ENCODE results near the gene MARCHF10. TPM values are rescaled to one million over a fixed set of nuclear protein-coding genes. Genes with fewer than 3 reads are reported as not detected.

The MARCHF10 gene
- total RNA-seq, 2 donors from 2014 or later: under 0.01 TPM; not detected in 1

DNA sequence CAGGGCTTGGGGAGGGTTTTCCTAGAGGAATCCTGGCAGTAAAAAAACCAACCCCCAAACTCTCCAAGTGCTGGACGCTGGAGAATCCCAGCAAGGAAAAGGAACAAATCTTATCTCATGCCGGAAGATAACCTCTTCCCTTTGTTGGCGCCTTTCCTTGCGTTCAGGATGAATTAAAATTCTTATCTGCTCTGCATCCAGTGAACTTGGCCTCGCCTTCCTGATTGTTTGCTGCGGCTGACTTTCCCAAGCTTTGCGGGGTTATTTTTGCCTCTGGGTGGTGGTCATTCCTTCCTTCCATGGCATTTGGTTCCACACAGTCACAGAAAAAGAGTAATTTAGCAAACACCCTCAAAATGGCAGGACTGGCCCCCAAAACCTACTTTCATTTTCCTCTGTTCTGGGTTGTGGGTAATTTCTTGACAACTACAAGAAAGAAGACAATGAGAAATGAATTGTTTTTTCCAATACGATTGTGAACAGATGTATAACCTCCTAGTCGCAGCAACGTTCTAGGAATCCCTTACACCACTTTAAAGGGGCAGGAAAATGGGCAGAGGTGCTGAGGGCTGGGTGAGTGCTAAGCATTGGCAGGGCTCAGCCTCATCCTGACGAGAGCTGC lies 102.8 kb downstream of the MARCHF10 start:
- Histone ChIP-seq H3K4me1 (peaks cover 29% of the 10 kb centered on the region), H3K27me3 (no peaks in the 10 kb centered on the region), H3K4me3 (no peak overlapping the region), H3K9me3 (no peaks in the 10 kb centered on the region), H3K27ac (peak overlapping the region in 3 of 4 donors; percentile 9 to 61 (median 57)), H3K36me3 (replicated peaks in 1 of 2; ENCODE audit: insufficient read depth in 1 of 2, low read depth in 2 of 2) (no peaks in the 10 kb centered on the region)
- TF ChIP-seq POLR2A (IDR thresholded peaks at IDR 0.05): no peak
- TF ChIP-seq, protein P1, sequence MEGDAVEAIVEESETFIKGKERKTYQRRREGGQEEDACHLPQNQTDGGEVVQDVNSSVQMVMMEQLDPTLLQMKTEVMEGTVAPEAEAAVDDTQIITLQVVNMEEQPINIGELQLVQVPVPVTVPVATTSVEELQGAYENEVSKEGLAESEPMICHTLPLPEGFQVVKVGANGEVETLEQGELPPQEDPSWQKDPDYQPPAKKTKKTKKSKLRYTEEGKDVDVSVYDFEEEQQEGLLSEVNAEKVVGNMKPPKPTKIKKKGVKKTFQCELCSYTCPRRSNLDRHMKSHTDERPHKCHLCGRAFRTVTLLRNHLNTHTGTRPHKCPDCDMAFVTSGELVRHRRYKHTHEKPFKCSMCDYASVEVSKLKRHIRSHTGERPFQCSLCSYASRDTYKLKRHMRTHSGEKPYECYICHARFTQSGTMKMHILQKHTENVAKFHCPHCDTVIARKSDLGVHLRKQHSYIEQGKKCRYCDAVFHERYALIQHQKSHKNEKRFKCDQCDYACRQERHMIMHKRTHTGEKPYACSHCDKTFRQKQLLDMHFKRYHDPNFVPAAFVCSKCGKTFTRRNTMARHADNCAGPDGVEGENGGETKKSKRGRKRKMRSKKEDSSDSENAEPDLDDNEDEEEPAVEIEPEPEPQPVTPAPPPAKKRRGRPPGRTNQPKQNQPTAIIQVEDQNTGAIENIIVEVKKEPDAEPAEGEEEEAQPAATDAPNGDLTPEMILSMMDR (IDR thresholded peaks at IDR 0.05): no peak
- intact Hi-C loops (cut with DNase I): loop anchor here (10.0 kb wide), 1 partner anchor 700 kb away; no protein-coding TSS in a partner anchor
- no peak for DNase-seq
- WGBS, 2 donors: 12 to 20% methylated on average over 11 of the region's 11 CpGs
- ATAC-seq: peak; percentile 2

DNA sequence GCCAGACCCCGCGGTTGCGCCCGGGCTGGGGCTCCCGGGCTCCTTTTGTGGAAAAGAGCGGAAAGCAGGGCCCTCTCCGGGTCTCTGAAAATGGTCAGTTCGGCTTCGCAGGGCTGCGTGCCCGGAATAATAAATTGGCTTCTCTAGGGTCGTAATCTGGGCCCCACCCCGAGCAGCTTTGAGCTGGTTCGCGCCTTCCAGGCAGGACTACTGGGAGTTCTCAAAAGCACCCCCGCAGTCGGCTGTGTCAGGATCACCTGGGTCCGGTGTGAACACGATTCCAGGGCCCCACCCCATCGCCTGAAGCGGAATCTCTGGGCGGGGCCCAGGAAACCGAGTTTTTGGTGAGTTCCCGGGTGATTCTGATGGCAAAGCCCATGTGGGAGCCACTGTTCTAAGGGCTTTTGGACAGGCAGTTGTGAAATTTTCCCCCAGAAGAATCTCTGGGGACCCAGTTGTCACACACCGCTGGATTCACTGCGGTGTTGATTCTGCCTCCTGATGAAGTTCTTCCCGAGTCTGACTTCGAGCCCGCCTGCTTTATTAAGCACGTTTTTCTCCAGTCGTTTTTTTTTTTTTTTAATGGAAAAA lies 103.6 kb downstream of the MARCHF10 start:
- no peaks in the 10 kb centered on the region for H3K27me3 ChIP-seq
- peak; percentile 22 for ATAC-seq
- H3K27ac ChIP-seq: peak overlapping the region in 3 of 4 donors; percentile 57 to 71 (median 61)
- 7 to 14% methylated on average over 15 to 27 of the region's 31 CpGs for WGBS, 2 donors
- peaks cover 29% of the 10 kb centered on the region for H3K4me1 ChIP-seq
- H3K4me3 ChIP-seq: peak overlapping the region; percentile 37 to 40
- DNase-seq: peak; percentile 38 to 49 (median 40)
- no peaks in the 10 kb centered on the region for H3K9me3 ChIP-seq
- TF ChIP-seq, protein P1 (IDR thresholded peaks at IDR 0.05): no peak
- TF ChIP-seq POLR2A (IDR thresholded peaks at IDR 0.05): peak in 1 of 3 donors; percentile 36
- no peaks in the 10 kb centered on the region for H3K36me3 ChIP-seq (replicated peaks in 1 of 2; ENCODE audit: insufficient read depth in 1 of 2, low read depth in 2 of 2)
- intact Hi-C loops (cut with DNase I): loop anchor here (5.0 to 10.0 kb wide), 2 partner anchors 258 to 700 kb away; no protein-coding TSS in a partner anchor

DNA sequence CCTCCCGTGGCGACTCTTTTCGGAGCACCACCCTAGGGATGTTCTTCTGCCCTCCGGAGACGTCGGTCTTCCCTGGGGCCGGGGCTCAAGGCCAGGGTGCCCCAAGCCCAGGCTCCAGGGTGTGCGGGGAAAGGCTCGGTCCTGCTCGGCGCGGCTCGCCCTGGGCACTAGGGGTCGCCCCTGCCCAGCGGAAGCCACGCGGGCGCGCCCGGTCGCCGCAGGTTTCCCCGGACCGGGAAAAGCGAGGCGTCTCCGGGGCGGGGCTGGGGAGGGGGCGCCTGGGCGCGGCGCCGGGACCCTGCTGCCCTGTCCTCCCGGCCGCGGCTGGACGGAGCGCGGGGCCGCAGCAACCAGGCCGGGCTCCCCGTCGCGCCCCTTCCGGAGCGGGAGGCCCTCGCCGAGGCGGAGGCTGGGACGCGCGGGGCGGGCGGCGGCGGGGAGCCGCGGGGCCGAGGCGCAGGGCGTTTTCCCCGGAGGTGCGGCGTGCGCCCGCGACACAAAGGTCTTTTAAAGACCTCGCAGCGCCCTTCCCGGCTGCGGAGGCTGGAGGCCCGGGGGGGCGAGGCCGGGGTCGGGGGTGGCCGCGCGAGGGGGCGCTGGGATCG lies 104.2 kb downstream of the MARCHF10 start:
- no peaks in the 10 kb centered on the region for H3K9me3 ChIP-seq
- DNase-seq (peak; percentile 69 to 80 (median 74)), ATAC-seq (peak; percentile 85)
- H3K36me3 ChIP-seq (replicated peaks in 1 of 2; ENCODE audit: insufficient read depth in 1 of 2, low read depth in 2 of 2): no peaks in the 10 kb centered on the region
- H3K4me1 ChIP-seq: peaks cover 29% of the 10 kb centered on the region
- intact Hi-C loops (cut with DNase I): loop anchor here (5.0 to 10.0 kb wide), 2 partner anchors 258 to 701 kb away; no protein-coding TSS in a partner anchor
- H3K27me3 ChIP-seq: no peaks in the 10 kb centered on the region
- peak overlapping the region in 3 of 4 donors; percentile 57 to 71 (median 61) for H3K27ac ChIP-seq
- H3K4me3 ChIP-seq: peak overlapping the region; percentile 37 to 40
- WGBS, 2 donors: 0% methylated on average over 72 of the region's 80 CpGs; no CpG with 5 or more reads in 1 of the 2 donors
- TF ChIP-seq, protein P1 (IDR thresholded peaks at IDR 0.05): peak; percentile 67 to 94 (median 87)
- no peak for TF ChIP-seq POLR2A (IDR thresholded peaks at IDR 0.05)

- Histone ChIP-seq H3K27ac (peak overlapping the region in 1 of 4 donors; percentile 71), H3K4me1 (peaks cover 29% of the 10 kb centered on the region), H3K9me3 (no peaks in the 10 kb centered on the region), H3K4me3 (peak overlapping the region in 1 of 2 donors; percentile 37), H3K27me3 (no peaks in the 10 kb centered on the region), H3K36me3 (replicated peaks in 1 of 2; ENCODE audit: insufficient read depth in 1 of 2, low read depth in 2 of 2) (no peaks in the 10 kb centered on the region)
- WGBS, 2 donors: 5 to 18% methylated on average over 4 to 16 of the region's 16 CpGs
- intact Hi-C loops (cut with DNase I): loop anchor here (5.0 to 10.0 kb wide), 2 partner anchors 259 to 701 kb away; no protein-coding TSS in a partner anchor
- DNase-seq (peak; percentile 29 to 59 (median 44)), ATAC-seq (peak; percentile 25)
- TF ChIP-seq, protein P1 (IDR thresholded peaks at IDR 0.05): no peak
- no peak for TF ChIP-seq POLR2A (IDR thresholded peaks at IDR 0.05)
Measured at GRCh38 chr17:62703261-62703775, 104.8 kb downstream of the MARCHF10 start.
